ENCODE measurements around the gene TTLL11.
"Not testable (repeated sequence)": the region's sequence is repeated elsewhere in the genome, so short reads cannot be mapped to it uniquely, and the experiment has no call there.

TTLL11 gene

GRCh38 chr9:121815546-121816448 is 277.3 kb downstream of the TTLL11 start:
- no peak for DNase-seq (ENCODE audit: low read depth in 2 of 2)

GRCh38 chr9:121815084-121815483 is 278.0 kb downstream of the TTLL11 start:
- no peak for DNase-seq (ENCODE audit: low read depth in 2 of 2)

- DNase-seq (ENCODE audit: low read depth in 2 of 2): no peak
Observed at GRCh38 chr9:121814594-121814993, 278.5 kb downstream of the TTLL11 start.

GRCh38 chr9:121813519-121814210 is 279.4 kb downstream of the TTLL11 start:
- no peak for DNase-seq (ENCODE audit: low read depth in 2 of 2)

- DNase-seq (ENCODE audit: low read depth in 2 of 2): no peak
Observed at GRCh38 chr9:121812159-121812735, 280.9 kb downstream of the TTLL11 start.

- no peak for DNase-seq (ENCODE audit: low read depth in 2 of 2)
Observed at GRCh38 chr9:121811751-121812150, 281.4 kb downstream of the TTLL11 start.

- DNase-seq (ENCODE audit: low read depth in 2 of 2): no peak
Observed at GRCh38 chr9:121811140-121811539, 282.0 kb downstream of the TTLL11 start.

GRCh38 chr9:121810489-121810888 is 282.6 kb downstream of the TTLL11 start:
- DNase-seq (ENCODE audit: low read depth in 2 of 2): no peak

- no peak for DNase-seq (ENCODE audit: low read depth in 2 of 2)
Observed at GRCh38 chr9:121809356-121810050, 283.6 kb downstream of the TTLL11 start.

- DNase-seq (ENCODE audit: low read depth in 2 of 2): no peak
Observed at GRCh38 chr9:121808781-121809180, 284.3 kb downstream of the TTLL11 start.

GRCh38 chr9:121807823-121808278 is 285.3 kb downstream of the TTLL11 start:
- no peak for DNase-seq (ENCODE audit: low read depth in 2 of 2)

GRCh38 chr9:121807069-121807822 is 285.9 kb downstream of the TTLL11 start:
- no peak for DNase-seq (ENCODE audit: low read depth in 2 of 2)

GRCh38 chr9:121802753-121803152 is 290.4 kb downstream of the TTLL11 start:
- DNase-seq (ENCODE audit: low read depth in 2 of 2): no peak

- no peak for DNase-seq (ENCODE audit: low read depth in 2 of 2)
Observed at GRCh38 chr9:121801579-121801978, 291.5 kb downstream of the TTLL11 start.

GRCh38 chr9:121800376-121800775 is 292.7 kb downstream of the TTLL11 start:
- no peak for DNase-seq (ENCODE audit: low read depth in 2 of 2)

- DNase-seq (ENCODE audit: low read depth in 2 of 2): no peak
Observed at GRCh38 chr9:121798941-121799340, 294.2 kb downstream of the TTLL11 start.

- DNase-seq (ENCODE audit: low read depth in 2 of 2): no peak
Observed at GRCh38 chr9:121797081-121797480, 296.0 kb downstream of the TTLL11 start.

GRCh38 chr9:121794334-121794733 is 298.8 kb downstream of the TTLL11 start:
- not testable (repeated sequence) for DNase-seq (ENCODE audit: low read depth in 2 of 2)

GRCh38 chr9:121792476-121792875 is 300.6 kb downstream of the TTLL11 start:
- not testable (repeated sequence) for DNase-seq (ENCODE audit: low read depth in 2 of 2)

GRCh38 chr9:121790841-121791240 is 302.3 kb downstream of the TTLL11 start:
- no peak for DNase-seq (ENCODE audit: low read depth in 2 of 2)

- no peak for DNase-seq (ENCODE audit: low read depth in 2 of 2)
Observed at GRCh38 chr9:121788686-121789366, 304.3 kb downstream of the TTLL11 start.
